Liver (tissue), 9 donors: ENCODE data around the gene OR52H1. TPM values are rescaled to one million over a fixed set of nuclear protein-coding genes. Genes with fewer than 3 reads are reported as not detected.

ENCODE experiments used
- DNase-seq: peaks from one replicate; pipeline ENCODE4 v3.0.0-alpha.2; 2017; ENCODE audit warnings: low spot score
- H3K27ac ChIP-seq, 2 donors: one replicate each; pipeline ENCODE4 v1.7.0; 2013; ENCODE audit warnings: inconsistent platforms in 2 of 2, low read length in 2 of 2, control low read depth in 1 of 2, low read depth in 1 of 2, mild to moderate bottlenecking in 1 of 2
- H3K27me3 ChIP-seq, 4 donors: one replicate each; pipeline versions ENCODE4 v1.6.1 to v1.7.0; 2013; ENCODE audit warnings: low read length in 3 of 4, inconsistent platforms in 1 of 4, mild to moderate bottlenecking in 1 of 4, moderate library complexity in 1 of 4; ENCODE audit not compliant: control insufficient read depth in 4 of 4, insufficient read depth in 4 of 4
- H3K36me3 ChIP-seq, 4 donors: one replicate each; pipeline versions ENCODE4 v1.6.1 to v1.7.0; 2013; ENCODE audit warnings: low read length in 3 of 4, mild to moderate bottlenecking in 3 of 4, low read depth in 1 of 4, moderate library complexity in 1 of 4; ENCODE audit not compliant: control insufficient read depth in 4 of 4, insufficient read depth in 3 of 4
- H3K4me1 ChIP-seq, 4 donors: one replicate each; pipeline versions ENCODE4 v1.6.1 to v1.7.0; 2013; ENCODE audit warnings: low read length in 3 of 4, mild to moderate bottlenecking in 3 of 4, moderate library complexity in 1 of 4; ENCODE audit not compliant: control insufficient read depth in 4 of 4, insufficient read depth in 4 of 4
- H3K4me3 ChIP-seq, 3 donors: one replicate each; pipeline versions ENCODE4 v1.6.1 to v1.7.0; 2013; ENCODE audit warnings: low read length in 3 of 3, control low read depth in 1 of 3, low read depth in 1 of 3, mild to moderate bottlenecking in 1 of 3
- H3K9ac ChIP-seq, 2 donors: one replicate each; pipeline ENCODE4 v1.7.0; 2013; ENCODE audit warnings: low read length in 2 of 2, mild to moderate bottlenecking in 2 of 2, moderate library complexity in 2 of 2, control low read depth in 1 of 2, low read depth in 1 of 2
- H3K9me3 ChIP-seq, 4 donors: one replicate each; pipeline versions ENCODE4 v1.6.1 to v1.7.0; 2013; ENCODE audit warnings: low read length in 3 of 4; ENCODE audit not compliant: control insufficient read depth in 4 of 4
- ATF3 ChIP-seq: IDR thresholded peaks from 2 replicates; pipeline ENCODE4 v1.6.1; 2016; ENCODE audit warnings: antibody characterized with exemption
- CTCF ChIP-seq: fragments of 150-350 bp; IDR thresholded peaks from 2 replicates; pipeline ENCODE4 v1.5.1; 2017; ENCODE audit warnings: improper control_type of control experiment, low read depth, low read length; ENCODE audit not compliant: missing input control
- EGR1 ChIP-seq, 2 donors: IDR thresholded peaks; 2 replicates each; pipeline ENCODE4 v1.6.1; 2016 to 2018; ENCODE audit warnings: antibody characterized with exemption in 2 of 2, low read depth in 2 of 2
- FOXA1 ChIP-seq: IDR thresholded peaks from 2 replicates; pipeline ENCODE4 v1.6.1; 2016; ENCODE audit warnings: antibody characterized with exemption
- FOXA2 ChIP-seq: IDR thresholded peaks from 2 replicates; pipeline ENCODE4 v1.6.1; 2016; ENCODE audit warnings: antibody characterized with exemption
- GABPA ChIP-seq, 2 donors: IDR thresholded peaks in 1 of 2; conservative IDR thresholded peaks in 1 of 2; 2 replicates each; pipeline ENCODE4 v1.6.1; 2016; ENCODE audit warnings: antibody characterized with exemption in 2 of 2, mild to moderate bottlenecking in 1 of 2, moderate library complexity in 1 of 2
- HNF4A ChIP-seq, 2 donors: conservative IDR thresholded peaks; 2 replicates each; pipeline ENCODE4 v1.6.1; 2016; ENCODE audit warnings: antibody characterized with exemption in 2 of 2, mild to moderate bottlenecking in 2 of 2
- HNF4G ChIP-seq: IDR thresholded peaks from 2 replicates; pipeline ENCODE4 v1.6.1; 2016; ENCODE audit warnings: antibody characterized with exemption
- MAX ChIP-seq: IDR thresholded peaks from 2 replicates; pipeline ENCODE4 v1.6.1; 2016; ENCODE audit warnings: antibody characterized with exemption
- RAD21 ChIP-seq, 2 donors: IDR thresholded peaks; 2 replicates each; pipeline ENCODE4 v1.6.1; 2016; ENCODE audit warnings: antibody characterized with exemption in 2 of 2, mild to moderate bottlenecking in 2 of 2
- REST ChIP-seq: IDR thresholded peaks from 2 replicates; pipeline ENCODE4 v1.6.1; 2016; ENCODE audit warnings: antibody characterized with exemption, mild to moderate bottlenecking
- RXRA ChIP-seq, 2 donors: IDR thresholded peaks; 2 replicates each; pipeline ENCODE4 v1.6.1; 2017 to 2018; ENCODE audit warnings: antibody characterized with exemption in 2 of 2, mild to moderate bottlenecking in 1 of 2
- SP1 ChIP-seq: IDR thresholded peaks from 2 replicates; pipeline ENCODE4 v1.6.1; 2018; ENCODE audit warnings: antibody characterized with exemption, mild to moderate bottlenecking
- TAF1 ChIP-seq: conservative IDR thresholded peaks from 2 replicates; pipeline ENCODE4 v1.6.1; 2016; ENCODE audit warnings: antibody characterized with exemption, mild to moderate bottlenecking
- YY1 ChIP-seq: IDR thresholded peaks from 2 replicates; pipeline ENCODE4 v1.6.1; 2016; ENCODE audit warnings: antibody characterized with exemption, mild to moderate bottlenecking
- ZBTB33 ChIP-seq: IDR thresholded peaks from 2 replicates; pipeline ENCODE4 v1.6.1; 2016; ENCODE audit warnings: antibody characterized with exemption
- WGBS: extraction: QIAGEN DNeasy Blood & Tissue Kit; methylation state at CpG from one replicate; pipeline ENCODE4 v1.1.7; 2013; 5-methylcytosine and 5-hydroxymethylcytosine counted together
- polyA plus RNA-seq, 2 donors: library from polyadenylated mRNA; stranded (reverse) in 1 of 2; unstranded in 1 of 2; fragments of 200-250 nt in 1 of 2; fragments of >200 nt in 1 of 2; fragmentation: Nextera tagmentation in 1 of 2; extraction: Ambion mirVana in 1 of 2; gene quantifications; one replicate each; pipeline versions ENCODE4 v1.2.1 to v1.2.3, GENCODE V29; 2013 to 2015
- total RNA-seq, 2 donors: library from RNA; depleted of rRNA; stranded (reverse); fragments of >200 nt; gene quantifications; one replicate each; pipeline ENCODE4 v1.2.3, GENCODE V29; 2014
- donor health status: healthy.
- donor health status: healthy.
- donor health status: healthy.
- donor health status: healthy.
- donor health status: healthy.

The OR52H1 gene
- total and polyA plus RNA-seq, 4 donors = 0.14 to 0.33 TPM; not detected in 2

GRCh38 chr11:5546457-5546856 is 1.9 kb downstream of the OR52H1 start:
- no peaks in the 10 kb centered on the region for H3K4me1 ChIP-seq
- no peaks in the 10 kb centered on the region for H3K36me3 ChIP-seq
- no peak overlapping the region for H3K4me3 ChIP-seq
- H3K27me3 ChIP-seq = no peaks in the 10 kb centered on the region
- no peak overlapping the region for H3K9ac ChIP-seq
- H3K9me3 ChIP-seq = no peaks in the 10 kb centered on the region
- WGBS = 93% methylated on average over 3 of the region's 3 CpGs
- no peak for DNase-seq
- H3K27ac ChIP-seq = no peak overlapping the region
- TF ChIP-seq ZBTB33 (no peak), RAD21 (IDR thresholded peaks at IDR 0.05) (no peak), EGR1 (IDR thresholded peaks at IDR 0.05; ENCODE audit: low read depth in 2 of 2) (no peak)

GRCh38 chr11:5541427-5541826 is 6.9 kb downstream of the OR52H1 start:
- 30% methylated on average over 1 of the region's 1 CpG for WGBS
- H3K4me1 ChIP-seq = no peaks in the 10 kb centered on the region
- DNase-seq = no peak
- no peak for TF ChIP-seq RXRA (IDR thresholded peaks at IDR 0.05)
- no peak for TF ChIP-seq HNF4G
- no peak for TF ChIP-seq ZBTB33
- TF ChIP-seq HNF4A (conservative IDR thresholded peaks at IDR 0.05) = no peak
- no peak for TF ChIP-seq REST
- no peak for TF ChIP-seq TAF1
- no peak for TF ChIP-seq SP1
- no peak for TF ChIP-seq FOXA1
- TF ChIP-seq ATF3 = no peak
- TF ChIP-seq GABPA (IDR thresholded peaks at IDR 0.05 in 1 of 2, conservative IDR thresholded peaks at IDR 0.05 in 1 of 2) = no peak
- no peak for TF ChIP-seq FOXA2
- TF ChIP-seq MAX = no peak
- no peak for TF ChIP-seq YY1
- TF ChIP-seq CTCF = no peak
- no peak for TF ChIP-seq EGR1 (IDR thresholded peaks at IDR 0.05; ENCODE audit: low read depth in 2 of 2)
- H3K9ac ChIP-seq = no peak overlapping the region
- H3K9me3 ChIP-seq = no peaks in the 10 kb centered on the region
- no peaks in the 10 kb centered on the region for H3K27me3 ChIP-seq
- H3K4me3 ChIP-seq = no peak overlapping the region
- no peak overlapping the region for H3K27ac ChIP-seq
- H3K36me3 ChIP-seq = no peaks in the 10 kb centered on the region
